GM19455 (cell line): Measurements from ENCODE around the gene RBM28.
"Not testable (repeated sequence)": the region's sequence is repeated elsewhere in the genome, so short reads cannot be mapped to it uniquely, and the experiment has no call there.

Source experiments
- ATAC-seq: cut with Tn5 transposase; IDR thresholded peaks from one replicate; pipeline ENCODE4 v1.9.1; 2021; ENCODE audit not compliant: unreplicated experiment

RBM28 gene

DNA sequence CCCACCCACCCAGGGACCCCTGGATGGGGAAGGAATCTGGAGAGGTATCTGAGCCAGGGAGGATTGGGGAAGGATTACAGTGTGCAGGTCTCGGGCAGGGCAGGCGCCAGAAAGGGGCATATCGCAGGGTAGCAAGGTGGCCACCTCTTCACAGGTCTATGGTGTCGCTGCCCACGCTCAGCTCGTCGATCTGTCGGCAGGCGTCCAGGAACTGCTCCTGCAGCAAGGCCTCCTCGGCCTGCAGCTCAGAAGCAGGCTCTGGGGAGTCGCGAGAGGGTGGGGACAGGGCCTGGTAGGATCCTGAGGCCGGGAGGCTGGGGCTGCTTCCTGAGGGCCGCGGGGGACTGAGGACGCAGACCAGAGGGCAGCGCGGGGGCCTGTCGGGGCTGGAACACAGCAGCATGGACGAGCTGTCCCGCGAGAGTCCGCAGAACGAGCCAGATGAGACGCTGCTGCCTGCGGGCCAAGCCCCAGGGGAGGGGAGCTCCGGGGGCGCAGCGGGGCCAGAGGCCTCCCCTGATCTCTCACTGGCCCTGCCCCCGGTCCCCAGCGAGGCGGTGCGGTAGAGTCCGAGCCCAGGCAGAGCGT, 7.1 kb upstream of the RBM28 start:
- no peak for ATAC-seq

DNA sequence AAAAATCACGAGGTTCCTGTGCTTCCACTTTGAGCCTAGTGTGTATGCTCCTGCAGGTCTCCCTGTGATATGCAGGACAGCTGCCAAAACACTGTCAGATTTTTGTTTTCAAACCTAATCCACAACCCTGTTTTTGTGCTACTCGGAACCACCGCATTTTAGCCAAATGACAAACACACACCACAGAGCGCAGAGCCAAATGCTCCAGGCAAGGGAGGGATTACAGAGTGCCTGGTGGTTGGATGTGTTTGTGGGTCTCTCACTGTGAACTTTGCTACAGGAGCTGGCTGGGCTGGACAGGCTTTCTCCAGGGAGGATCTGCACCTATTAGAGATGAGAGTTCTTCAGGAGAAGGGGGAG, 5.7 kb upstream of the RBM28 start:
- ATAC-seq, result no peak

DNA sequence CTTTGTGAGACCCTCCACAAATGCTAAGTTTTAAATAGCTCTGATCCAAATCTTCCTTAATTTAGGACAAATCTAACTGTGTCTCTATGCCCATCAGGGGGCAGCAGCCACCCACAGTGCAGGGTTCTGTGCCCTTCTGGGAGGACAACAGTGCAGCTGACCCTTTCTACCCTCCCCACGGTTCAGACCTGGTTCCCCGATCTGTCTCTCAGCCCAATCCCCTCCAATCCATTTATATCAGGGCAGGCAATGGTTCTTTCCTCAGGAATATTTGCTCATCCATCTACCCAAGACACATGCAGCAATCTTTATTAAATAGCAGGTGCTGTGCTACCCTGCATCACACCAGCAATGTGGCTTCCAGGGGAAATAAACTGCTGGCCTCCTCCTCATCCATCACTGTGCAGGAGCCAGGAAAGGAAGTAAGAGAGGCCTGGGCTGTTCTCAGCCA, 4.0 kb upstream of the RBM28 start:
- no peak for ATAC-seq

DNA sequence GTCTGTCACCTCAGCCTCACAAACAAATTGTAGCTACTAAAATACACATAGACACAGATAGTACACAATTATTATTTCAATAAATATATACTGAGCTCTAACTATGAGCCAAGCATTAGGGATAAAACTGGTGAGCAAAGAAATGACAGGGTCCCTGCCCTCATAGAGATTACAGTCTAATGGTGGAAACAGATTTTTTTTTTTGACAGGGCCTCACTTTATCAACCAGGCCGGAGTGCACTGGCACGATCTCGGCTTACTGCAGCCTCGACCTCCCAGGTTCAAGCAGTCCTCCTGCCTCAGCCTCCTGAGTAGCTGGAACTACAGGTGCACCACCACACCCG, 695 bp upstream of the RBM28 start:
- no peak for ATAC-seq

DNA sequence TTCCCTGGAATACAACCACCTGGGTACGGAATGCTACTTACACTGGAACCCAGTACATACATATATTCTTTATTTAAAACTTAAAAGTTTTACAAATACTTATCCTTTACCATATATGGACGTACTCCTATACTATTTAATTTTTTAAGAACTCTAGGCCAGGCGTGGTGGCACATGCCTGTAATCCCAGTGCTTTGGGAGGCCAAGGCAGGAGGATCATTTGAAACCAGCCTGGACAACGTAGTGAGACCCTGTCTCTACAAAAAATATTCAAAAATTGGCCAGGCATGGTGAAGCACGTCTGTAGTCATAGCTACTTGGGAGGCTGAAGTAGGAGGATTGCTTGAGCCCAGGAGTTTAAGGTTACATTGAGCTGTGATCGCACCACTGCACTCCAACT, 2.0 kb downstream of the RBM28 start:
- ATAC-seq, result no peak

DNA sequence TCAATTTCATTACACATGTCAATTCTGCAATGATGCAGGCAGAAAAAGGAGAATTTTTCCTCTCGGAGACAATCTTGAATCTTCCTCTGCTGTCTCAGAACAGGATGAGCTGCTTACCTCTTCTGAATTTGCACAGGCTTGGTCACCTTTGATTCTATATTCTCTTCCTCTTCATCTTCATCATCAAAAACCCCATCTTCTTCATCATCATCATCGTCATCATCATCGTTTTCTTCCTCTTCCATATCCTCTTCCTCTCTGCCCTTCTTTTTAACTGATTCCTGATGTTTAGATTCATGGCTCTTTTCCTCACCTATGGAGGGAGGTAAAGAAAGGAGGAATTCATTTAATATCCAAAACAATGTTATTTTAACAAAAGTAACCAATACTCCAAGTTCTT, 8.0 kb downstream of the RBM28 start:
- no peak for ATAC-seq

DNA sequence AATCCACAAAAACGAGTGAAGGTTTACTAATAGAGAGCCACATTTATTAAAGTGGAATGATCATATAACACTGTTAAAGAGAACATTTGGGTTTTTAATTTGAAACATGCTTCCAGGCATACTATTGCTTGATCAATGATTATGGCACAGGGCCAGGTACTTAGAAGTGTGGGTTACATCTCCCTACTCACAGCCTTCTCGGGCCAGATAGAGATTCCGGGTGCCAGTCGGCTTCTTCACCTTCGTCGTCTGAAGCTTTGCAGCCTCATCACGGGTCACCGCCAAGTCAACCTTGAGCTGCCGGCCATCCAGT, 19.4 kb downstream of the RBM28 start:
- ATAC-seq, result no peak

DNA sequence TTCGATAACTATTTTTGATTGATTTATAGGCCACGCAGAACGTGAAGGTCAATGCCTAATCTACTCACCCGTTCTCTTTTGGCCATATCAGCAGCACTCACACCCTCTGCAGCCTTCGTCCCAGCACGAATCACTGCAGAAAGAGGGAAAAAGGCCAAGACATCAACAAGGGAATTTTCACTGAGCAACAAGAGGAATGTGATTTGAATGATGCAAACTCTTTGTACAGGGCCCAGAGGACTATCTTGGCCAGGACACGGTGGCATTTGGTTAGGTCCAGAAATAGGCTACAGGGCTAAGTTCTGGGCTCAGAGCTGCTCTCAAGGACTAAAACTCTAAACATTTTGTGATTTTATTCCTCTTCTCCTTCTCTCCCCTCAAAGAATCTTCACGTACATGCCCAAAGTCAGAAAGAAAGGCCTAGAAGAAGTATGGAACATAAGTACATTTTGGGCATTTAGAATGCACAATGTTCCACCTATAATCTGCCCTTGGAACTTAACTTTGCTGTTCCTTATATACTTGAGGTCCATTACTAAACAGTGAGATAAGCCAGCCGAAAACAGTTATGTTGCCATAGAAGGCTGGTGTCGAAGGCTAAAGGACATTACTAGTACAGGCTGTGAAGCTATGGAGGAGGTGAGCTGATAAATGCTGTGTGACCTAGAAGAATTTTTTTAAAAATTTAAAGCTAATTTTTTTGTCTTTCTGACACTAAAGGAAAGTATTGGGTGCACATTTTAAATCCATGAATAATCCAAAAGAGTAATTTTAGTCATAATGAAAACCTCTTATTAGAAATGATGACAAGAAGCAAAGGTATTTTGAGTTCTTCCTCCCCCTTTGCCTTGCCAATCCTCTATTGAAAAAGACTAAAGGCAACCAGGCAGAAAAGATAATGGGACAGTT, 20.0 kb downstream of the RBM28 start:
- ATAC-seq, result no peak

DNA sequence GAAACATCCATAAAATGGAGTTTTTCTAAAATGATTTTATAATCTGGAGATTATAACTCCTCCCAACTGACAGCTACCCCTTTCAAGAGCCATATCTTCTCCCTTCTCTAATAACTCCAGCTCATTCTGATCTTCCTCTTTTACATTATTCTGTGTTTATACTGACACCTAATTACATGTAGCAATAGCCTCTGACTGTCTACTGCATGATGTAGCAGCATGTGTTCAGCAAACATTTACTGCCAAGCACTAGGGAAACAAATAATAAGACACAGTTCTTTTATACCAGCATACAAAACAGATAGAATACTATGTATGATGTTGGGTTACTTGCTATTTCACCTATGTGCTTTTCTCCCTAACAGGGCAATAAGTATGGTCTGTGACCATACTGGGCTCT, 20.7 kb downstream of the RBM28 start:
- no peak for ATAC-seq

DNA sequence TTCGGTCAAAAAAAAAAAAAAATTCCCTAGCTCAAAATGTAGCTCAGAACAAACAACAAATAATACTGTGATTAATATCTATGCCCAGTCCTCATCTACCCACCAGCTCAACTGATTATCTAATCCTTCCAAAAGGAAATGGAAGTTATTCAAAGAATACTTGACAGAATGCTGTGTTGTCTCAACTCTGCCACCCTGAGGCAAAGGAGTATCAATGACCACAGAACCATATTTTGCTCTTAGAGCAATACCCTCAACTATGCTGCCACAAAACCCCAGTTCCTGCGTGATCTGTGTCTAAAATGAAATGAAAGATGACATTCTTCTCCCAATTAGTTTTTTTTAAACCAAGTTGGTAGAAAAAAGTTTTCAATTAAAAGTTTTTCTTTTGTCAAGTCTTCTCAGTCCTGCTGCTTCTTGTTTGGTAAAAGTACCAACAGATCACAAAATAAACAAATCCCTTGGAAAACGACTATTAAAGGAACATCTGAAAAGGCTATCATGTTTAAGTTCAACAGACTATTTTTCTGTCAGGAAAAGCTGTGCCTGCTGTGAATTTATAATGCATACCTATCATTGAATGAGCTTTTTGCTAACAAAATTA, 21.6 kb downstream of the RBM28 start:
- ATAC-seq, result no peak

DNA sequence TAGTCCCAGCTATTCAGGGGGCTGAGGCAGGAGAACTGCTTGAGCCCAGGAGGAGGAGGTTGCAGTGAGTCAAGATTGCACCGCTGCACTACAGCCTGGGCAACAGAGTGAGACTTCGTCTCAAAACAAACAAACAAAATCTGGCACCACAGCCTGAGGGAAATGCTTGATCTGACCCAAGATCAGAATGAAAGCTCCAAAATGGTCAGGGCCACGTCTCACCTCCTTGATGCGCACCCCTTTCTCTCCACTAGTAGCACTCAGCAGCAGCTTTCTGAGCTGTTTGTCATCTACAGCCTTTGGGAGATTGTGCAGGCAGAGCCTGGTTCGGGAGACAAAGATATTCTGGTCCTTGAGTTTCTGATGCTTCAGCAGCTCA, 22.7 kb downstream of the RBM28 start:
- ATAC-seq, result no peak

DNA sequence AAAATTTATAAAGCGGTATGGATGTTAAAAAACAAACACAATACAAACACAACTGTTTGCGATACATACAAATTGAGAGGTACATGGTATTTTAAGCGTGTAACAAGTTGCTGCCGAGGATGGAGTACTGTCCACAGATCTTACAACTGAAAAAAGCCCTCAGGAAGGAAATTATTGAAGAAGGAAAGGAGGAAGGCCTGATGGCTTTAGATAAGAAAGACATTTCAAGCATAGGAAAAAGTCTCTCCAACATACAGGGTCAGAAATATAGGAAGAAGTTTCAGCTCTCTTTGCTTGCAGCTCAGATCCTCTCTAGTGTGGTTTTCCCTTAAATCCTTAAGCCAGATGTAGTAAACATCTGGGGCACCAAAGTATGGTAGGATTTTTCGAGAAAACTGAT, 25.0 kb downstream of the RBM28 start:
- no peak for ATAC-seq

DNA sequence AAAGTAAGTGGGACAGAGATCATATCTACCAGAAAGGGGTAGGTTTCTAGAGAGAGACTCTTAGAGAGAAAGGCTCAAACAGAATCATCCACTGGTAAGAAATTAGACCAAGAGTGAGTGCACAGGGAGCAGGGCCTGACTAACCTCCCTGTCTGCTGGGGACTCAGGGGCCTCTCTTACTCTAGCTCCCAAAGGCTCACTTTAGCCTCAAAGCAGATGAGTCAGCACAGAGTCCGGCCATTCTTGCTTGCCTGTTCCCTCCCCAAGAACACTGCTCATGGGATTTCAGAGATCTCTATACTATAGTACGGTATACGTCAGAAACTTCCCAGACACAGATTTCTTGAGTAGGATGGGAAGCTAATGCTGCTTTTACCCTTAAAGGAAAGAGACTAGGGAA, 32.7 kb downstream of the RBM28 start:
- no peak for ATAC-seq

DNA sequence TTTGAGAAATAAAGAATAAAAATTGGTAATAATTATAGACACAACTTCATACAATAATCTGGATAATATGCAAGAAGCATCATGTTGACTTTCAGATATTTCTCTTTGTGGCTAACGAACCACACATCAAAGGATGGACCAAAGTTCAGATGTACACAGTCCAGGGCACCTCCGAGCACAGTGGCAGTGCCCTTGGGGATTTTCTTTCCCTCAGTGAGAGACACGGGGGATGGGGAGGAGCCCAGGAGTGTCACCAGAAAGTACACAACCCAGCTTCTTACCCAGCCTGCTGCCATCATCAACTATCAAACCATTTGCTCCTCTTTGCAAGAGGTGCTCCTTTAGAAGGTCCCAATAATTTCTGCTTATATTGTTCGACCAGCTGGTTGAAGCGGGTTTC, 33.2 kb downstream of the RBM28 start:
- no peak for ATAC-seq

DNA sequence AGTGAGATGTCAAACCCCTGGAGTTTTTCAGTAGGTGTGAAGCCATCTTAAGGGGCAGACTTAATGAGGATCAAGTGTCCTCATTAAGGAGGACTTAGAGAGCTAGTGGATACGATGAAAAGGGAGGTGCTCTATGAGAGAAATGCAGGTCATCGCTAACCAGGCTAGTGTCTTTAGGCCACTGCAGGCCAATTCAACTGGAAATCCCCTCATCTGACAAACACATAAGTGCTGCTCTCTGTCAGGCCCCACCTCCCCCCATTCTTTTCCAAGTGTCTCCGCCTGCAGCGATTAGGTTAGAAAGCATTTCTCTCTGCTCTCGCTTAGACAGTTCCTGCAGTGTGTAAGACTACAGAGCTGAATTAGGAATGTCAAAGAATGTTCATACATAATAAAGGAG, 33.7 kb downstream of the RBM28 start:
- ATAC-seq, result no peak

DNA sequence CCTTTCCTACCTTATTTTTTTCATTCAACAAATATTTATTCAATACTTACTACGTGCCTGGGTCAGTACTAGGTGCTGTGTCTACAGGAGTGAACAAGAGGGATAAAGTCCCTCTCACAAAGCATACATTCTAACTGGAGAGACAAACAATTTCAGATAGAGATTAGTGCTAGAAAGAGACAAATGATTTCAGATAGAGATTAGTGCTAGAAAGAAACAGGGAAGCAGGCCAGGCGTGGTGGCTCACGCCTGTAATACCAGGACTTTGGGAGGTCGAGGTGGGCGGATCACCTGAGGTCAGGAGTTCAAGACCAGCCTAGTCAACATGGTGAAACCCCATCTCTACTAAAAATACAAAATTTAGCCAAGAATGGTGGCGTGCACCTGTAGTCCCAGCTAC, 34.6 kb downstream of the RBM28 start:
- no peak for ATAC-seq

DNA sequence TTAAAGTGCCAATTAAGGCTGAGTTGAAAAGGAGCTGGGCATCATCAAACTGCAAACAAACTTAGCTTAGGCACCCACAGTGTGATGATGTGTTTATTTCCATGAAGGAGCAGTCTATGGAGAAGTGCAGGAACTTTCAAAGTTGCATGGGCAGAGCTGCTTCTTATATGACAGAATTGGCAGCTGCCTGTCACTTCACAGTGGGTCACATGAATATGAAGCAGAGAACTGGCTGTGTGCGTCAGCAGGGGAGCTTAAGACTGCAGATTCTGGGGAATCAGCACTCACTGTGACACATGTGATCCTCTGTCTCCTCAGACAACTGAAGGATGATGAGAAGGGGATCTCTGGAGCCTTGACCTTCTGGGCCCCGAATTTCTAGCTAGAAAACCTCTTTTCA, 36.6 kb downstream of the RBM28 start:
- no peak for ATAC-seq

DNA sequence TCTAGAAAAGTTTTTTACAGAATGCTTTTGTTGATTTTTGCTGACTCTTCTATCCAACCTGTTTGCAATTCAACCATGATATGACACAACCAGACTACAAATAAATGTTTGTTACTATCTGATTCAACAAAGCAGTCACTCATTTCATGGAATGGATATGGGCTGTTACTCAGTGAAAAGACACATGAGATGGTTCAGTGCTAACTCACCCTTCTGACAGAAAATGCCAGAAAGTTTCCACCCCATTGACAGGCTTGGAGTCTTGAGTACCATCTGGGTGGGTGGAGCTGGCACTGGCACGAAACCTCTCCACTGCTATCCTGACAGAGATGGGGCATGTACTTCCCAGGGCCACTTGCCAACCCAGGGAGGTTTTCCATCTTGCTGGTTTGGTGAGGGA, 39.5 kb downstream of the RBM28 start:
- ATAC-seq, result no peak

DNA sequence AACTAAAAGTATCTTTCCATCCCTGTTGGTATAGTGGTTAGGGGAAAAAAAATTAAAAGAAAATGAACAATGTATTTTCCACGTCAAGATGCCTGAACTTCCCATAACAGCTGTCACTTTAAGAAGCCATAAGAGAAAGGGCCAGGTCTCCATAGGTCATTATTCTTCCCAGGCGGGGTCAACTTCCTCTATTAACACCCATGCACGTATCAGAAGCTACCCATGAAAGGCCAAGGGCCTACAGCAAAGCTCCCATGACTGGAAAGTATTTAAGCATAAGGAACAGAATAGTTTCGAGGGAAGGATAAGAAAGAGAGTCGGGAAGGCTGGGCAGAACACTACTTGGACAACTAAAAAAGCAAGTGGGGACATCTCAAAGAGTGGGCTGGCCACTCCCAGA, 40.1 kb downstream of the RBM28 start:
- no peak for ATAC-seq

DNA sequence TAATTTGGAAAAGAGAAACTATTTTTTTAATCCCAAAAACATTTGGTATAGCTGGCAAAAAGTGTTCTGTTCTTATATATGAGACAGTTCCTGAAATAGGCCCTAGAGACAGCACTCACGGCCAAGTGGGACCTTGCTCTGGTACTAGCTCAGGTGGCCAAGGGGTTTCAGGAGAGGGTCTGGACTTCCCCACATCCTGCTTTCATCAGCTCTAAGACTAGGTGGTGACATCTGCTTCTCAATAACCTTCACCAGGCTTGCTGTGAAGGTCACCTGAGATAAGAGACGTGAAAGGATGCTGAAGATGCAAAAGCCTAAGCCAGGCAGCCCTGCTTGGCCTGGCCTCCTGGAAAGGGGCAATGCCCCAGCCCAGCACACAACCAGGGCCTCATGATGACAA, 40.6 kb downstream of the RBM28 start:
- ATAC-seq, result no peak

DNA sequence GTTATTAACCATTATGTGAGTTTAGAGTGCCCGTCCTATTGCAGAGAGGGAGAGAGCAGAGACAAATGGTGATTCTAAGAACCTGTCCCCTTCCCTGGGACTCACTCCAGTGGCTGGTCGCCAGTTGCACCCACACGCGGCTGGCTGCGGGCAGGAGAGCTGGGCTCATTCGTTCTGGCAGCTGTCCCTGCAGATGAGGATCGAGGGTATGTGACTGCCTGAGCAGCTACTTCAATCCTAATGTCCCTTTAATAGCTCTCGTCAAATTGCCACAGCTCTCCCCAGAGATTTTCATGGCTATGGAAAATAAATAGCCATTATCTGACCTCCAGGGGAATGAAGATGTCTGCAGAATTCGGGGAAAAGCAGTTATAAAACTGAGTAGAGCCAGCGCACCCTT, 41.6 kb downstream of the RBM28 start:
- ATAC-seq, result no peak

DNA sequence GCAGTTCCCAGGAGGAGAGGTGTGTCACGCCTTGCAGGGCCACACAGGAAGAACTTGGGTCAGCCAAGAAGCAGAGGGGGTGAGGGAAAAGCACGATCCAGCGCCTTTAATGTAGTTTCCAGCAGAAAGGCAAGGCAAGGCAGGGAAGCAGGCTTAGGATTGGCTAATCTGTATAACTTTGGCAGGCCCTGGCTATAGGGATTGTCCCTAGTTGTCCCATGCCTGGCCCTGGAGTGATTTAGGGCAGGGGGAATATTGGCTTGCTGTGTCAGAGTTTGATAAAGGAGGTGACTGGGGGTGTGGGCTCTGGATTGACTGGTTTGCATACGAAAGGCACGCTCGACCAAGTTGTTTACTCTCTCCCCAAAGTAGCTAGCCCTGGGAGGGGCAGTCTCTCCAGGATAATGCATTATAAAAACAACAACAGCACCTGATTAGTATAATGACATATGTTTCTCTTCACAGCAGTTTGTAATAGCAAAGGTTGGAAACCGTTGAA, 44.5 kb downstream of the RBM28 start:
- no peak for ATAC-seq

DNA sequence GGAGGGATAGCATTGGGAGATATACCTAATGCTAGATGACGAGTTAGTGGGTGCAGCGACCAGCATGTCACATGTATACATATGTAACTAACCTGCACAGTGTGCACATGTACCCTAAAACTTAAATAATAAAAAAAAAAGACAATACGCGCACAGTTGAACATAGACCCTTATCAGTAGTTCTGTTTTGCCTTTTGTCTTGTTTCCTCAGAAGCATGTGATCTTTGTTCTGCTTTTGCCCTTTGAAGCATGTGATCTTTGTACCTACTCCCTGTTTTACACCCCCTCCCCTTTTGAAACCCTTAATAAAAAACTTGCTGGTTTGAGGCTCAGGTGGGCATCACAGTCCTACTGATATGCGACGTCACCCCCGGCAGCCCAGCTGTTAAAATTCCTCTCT, 45.7 kb downstream of the RBM28 start:
- not testable (repeated sequence) for ATAC-seq
